Measurements from ENCODE around the gene MFSD11. TPM values are rescaled to one million over a fixed set of nuclear protein-coding genes. Genes with fewer than 3 reads are reported as not detected.

Gene MFSD11
- total and polyA plus RNA-seq, 2 of the 8 experiments (the other 6 are each of a cell fraction or from before 2014, with no cell fraction given), result 17.7 to 19.8 TPM

GRCh38 chr17:76735006-76735405 lies 2.9 kb upstream of the MFSD11 start:
- Histone ChIP-seq H2AK5ac (ENCODE audit: low read depth, low read length) (no peak overlapping the region), H4K20me1 (replicated peaks in 1 of 2; ENCODE audit: control insufficient read depth in 1 of 2, insufficient read depth in 2 of 2, low read length in 2 of 2) (peaks cover 17% of the 10 kb centered on the region in 2 experiments), H3K9ac (replicated peaks in 1 of 4; ENCODE audit: extremely low read depth in 1 of 4, low read depth in 3 of 4, low read length in 3 of 4) (peak overlapping the region; percentile 17 to 100 (median 38)), H3K79me2 (ENCODE audit: control insufficient read depth in 1 of 2, insufficient read depth in 2 of 2, low read length in 2 of 2) (peaks cover 16 to 62% of the 10 kb centered on the region in 2 experiments), H3K9me3 (ENCODE audit: insufficient read depth in 2 of 2, low read depth in 1 of 2, low read length in 1 of 2) (no peaks in the 10 kb centered on the region), H2AFZ (ENCODE audit: low read length) (no peak overlapping the region), H2BK20ac (ENCODE audit: low read length) (no peak overlapping the region), H3K23ac (ENCODE audit: insufficient read length) (no peak overlapping the region), H3K79me1 (ENCODE audit: low read depth, low read length) (no peaks in the 10 kb centered on the region), H3K27me3 (replicated peaks in 1 of 4; ENCODE audit: control insufficient read depth in 3 of 4, extremely low read depth in 1 of 4, insufficient read depth in 3 of 4, low read length in 3 of 4) (no peaks in the 10 kb centered on the region), H3K36me3 (ENCODE audit: control insufficient read depth in 2 of 4, insufficient read depth in 4 of 4, low read length in 3 of 4) (peaks cover 15 to 51% (median 36%) of the 10 kb centered on the region in 4 experiments), H4K8ac (ENCODE audit: extremely low read depth, insufficient read depth, low read length) (no peak overlapping the region), H3K4ac (replicated peaks; ENCODE audit: insufficient read length, low read depth, low read length) (no peak overlapping the region), H3K14ac (ENCODE audit: insufficient read length) (no peak overlapping the region), H2BK12ac (ENCODE audit: low read depth, low read length) (no peak overlapping the region), H3K18ac (ENCODE audit: extremely low read depth, low read length) (no peak overlapping the region), H3K4me1 (replicated peaks in 1 of 4; ENCODE audit: control insufficient read depth in 3 of 4, insufficient read depth in 4 of 4, low read length in 3 of 4) (peaks cover 3 to 12% (median 7%) of the 10 kb centered on the region in 4 experiments; a peak in 6 of 7 replicates), H3K27ac (ENCODE audit: low read depth, low read length) (no peak overlapping the region), H2BK120ac (replicated peaks; ENCODE audit: low read depth, low read length) (no peak overlapping the region), H2BK15ac (ENCODE audit: low read length) (no peak overlapping the region), H3K23me2 (ENCODE audit: low read depth, low read length) (peaks cover 9% of the 10 kb centered on the region; the same call in 1 of the 2 replicates), H3K4me3 (ENCODE audit: extremely low read depth in 1 of 4, insufficient read depth in 2 of 4, low read depth in 3 of 4, low read length in 4 of 4) (peak overlapping the region; percentile 88 to 100 (median 98)), H4K5ac (ENCODE audit: insufficient read length, low read depth, low read length) (no peak overlapping the region), H3K56ac (replicated peaks; ENCODE audit: insufficient read length, low read depth, low read length) (no peak overlapping the region), H4K91ac (replicated peaks; ENCODE audit: insufficient read length, low read length) (no peak overlapping the region), H3K4me2 (ENCODE audit: insufficient read depth in 1 of 2, low read depth in 2 of 2, low read length in 2 of 2) (peak overlapping the region; percentile 72 to 88), H2BK5ac (ENCODE audit: low read depth, low read length) (no peak overlapping the region)
- ChIA-PET CTCF (ENCODE audit: partially characterized antibody) (interaction anchor here (1.1 to 1.8 kb wide), 3 partner anchors 8 to 21 kb away, joined by 3 to 6 read pairs (median 3); partner anchors contain the start of gene METTL23), POLR2A (ENCODE audit: partially characterized antibody) (interaction anchor here (0.7 to 9.2 kb wide), 13 partner anchors 9 to 510 kb away, joined by 3 to 181 read pairs (median 4); partner anchors contain the start of genes JMJD6, METTL23 and MXRA7)
- FAIRE-seq, result no peak
- TF ChIP-seq POLR2AphosphoS5 (IDR thresholded peaks at IDR 0.05; ENCODE audit: low read depth, low read length) (peak; percentile 47), POLR2A (IDR thresholded peaks at IDR 0.05; ENCODE audit: control extremely low read depth in 1 of 2, low read depth in 2 of 2, low read length in 2 of 2) (peak; percentile 13 to 41), GABPA (IDR thresholded peaks at IDR 0.05; ENCODE audit: borderline replicate concordance, insufficient read depth, low read length) (no peak)
- WGBS, 2 experiments (ENCODE audit: extremely low coverage in 1 of 2, insufficient coverage in 1 of 2, insufficient read length in 1 of 2, insufficient replicate concordance in 2 of 2, low coverage in 1 of 2, low lambda C conversion rate in 2 of 2, missing lambda C conversion rate in 1 of 2), result 62% methylated on average over 5 of the region's 5 CpGs; no CpG with 5 or more reads in 1 of the 2 experiments
- no peak for DNase-seq (ENCODE audit: low read depth in 1 of 2, low spot score in 2 of 2)
